ENCODE measurements around the gene HIC1.

The HIC1 gene

DNA sequence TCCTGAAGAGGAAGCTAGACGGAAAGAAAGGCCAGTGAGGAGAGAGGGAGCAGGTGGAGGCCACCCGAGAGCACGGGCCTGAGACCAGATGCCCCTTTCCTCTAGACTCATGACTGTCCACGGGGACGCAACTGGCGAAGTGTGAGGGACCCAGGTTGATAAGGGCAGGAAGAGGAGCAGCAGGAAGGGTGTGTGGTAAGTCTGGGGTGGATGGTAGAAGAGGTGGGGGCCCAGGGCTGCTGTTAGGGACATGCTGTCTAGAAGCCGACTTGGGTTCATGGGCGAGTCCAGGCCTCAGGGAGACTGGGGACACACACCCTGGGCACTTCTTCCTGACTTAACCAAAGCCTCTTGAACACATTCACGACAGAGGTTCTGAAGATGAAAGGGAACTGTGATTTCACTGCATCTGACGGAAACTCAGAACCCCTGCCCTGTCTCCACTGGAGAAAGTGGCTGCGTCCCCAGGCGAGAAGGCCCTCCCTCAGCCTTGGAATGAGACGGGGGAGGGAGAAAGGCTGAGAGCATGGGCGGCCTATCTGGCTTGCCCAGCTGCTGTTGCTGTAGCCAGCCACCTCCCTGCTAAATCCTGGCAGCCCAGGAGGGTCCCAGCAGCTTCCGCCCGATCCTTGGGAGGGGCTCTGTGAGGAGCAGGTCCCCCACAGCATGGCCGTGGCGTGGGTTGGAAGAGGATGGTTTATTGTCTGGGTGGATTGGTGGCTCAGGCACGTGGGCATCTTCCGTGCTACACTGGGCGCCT lies 6.0 kb downstream of the HIC1 start:
- DNase-seq = no peak

DNA sequence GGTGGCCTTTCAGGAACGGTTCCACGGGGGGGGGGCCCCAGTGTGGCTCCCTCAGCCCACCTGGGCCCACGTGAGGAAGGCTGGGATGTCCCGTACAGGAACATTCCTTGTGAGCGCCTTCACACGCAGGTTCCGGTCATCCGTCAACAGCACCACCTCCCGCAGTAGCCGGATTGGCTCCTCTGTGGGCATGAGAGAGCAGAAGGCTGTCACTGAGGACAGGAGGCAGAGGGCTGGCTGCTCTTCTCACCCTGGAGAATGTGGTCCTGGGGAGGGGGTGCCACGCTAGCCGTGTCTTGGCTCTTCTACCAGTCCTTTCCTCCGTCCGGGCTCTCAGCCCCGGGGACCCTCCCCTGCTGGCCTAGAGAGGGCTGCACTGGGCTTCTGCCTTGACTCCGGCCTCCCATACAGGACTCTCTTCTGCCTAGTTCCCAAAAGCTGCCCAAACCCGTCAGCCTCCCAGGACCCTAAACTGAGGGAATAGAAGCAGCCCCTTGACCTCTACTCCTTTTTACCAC lies 6.6 kb downstream of the HIC1 start:
- DNase-seq = no peak

DNA sequence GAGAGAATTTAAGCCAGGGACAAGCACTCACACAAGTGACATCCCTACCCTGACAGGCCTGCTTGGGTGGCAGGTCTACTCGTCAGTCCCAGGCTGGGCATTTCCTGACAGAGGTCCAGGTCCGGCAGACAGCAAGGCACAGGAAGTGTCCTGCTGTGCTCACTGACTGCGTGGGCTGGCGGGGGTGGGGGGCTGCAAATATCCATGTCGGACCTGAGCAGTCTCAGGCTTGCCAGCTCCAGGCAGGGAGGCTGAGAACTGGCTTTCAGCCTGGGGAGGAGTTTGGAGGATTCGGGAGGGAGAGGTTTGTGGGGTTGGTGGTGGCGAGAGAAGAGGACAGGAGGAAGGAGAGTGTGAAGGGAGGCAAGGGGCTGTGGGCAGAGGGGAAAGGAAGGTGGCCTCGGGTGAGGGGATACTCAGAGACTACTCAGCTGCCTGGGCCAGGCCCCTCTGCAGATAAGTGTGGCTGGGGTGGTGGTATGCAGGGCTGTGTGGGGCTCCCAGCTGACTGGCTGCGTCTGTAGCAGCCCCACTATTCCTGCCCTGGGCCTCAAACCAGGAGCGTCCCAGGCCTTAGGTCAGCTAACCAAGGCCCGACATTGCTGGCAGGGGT lies 7.8 kb downstream of the HIC1 start:
- no peak for DNase-seq

DNA sequence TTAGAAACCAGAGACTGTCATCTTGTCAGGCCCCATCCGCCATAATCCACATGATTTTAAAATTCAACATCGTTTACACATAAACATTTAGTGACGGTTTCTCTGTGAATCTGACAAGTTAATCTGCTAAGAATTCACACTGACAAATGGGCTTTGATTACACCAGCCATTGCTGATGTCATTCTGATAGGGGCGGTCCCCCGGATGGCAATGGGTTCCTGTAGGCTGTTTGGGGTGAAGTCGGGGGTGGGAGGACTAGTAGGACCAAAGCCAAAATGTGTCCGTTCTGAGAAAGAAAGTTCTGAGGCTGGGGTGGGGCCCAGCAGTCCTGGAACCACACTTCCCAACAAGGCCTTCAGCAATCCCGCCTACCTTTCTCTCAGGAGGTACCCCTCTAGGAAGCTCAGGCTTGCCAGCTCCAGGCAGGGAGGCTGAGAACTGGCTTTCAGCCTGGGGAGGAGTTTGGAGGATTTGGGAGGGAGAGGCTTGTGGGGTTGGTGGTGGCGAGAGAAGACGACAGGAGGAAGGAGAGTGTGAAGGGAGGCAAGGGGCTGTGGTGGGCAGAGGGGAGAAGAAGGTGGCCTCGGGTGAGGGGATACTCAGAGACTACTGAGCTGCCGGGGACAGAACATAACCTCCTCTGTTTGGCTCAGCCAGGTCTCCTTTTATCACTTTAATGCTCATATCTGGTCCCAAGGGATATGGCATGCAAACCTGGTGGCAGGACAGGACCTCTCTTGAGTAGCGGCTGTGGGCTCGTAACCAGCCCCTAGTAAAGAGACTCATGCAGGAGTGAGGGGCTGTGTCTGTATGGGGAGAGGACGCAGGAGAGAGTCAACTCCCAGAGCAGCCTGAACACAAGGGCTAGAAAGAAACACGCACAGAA lies 8.6 kb downstream of the HIC1 start:
- DNase-seq = no peak

DNA sequence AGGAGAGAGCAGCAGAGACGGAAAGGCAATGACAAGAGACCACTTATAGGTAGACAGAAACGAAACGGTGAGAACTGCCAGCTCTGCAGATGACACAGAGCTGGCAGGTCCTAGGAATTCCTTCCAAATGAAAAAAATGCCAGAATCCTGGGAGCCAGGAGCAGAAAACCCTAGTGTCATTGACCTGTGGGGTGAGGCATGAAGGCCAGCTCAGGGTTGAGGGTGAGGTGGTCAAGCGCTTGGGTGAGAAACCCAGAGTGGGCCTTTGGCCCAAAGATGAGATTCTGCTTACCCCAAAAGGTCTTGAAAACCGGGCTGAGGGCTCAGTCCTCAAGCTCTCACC lies 9.2 kb downstream of the HIC1 start:
- no peak for DNase-seq

- no peak for DNase-seq
These were observed 9.6 kb downstream of the HIC1 start for GRCh38 chr17:2064520-2064971.

- DNase-seq = peak; percentile 33
These were observed 10.3 kb downstream of the HIC1 start for GRCh38 chr17:2064980-2065785.

DNA sequence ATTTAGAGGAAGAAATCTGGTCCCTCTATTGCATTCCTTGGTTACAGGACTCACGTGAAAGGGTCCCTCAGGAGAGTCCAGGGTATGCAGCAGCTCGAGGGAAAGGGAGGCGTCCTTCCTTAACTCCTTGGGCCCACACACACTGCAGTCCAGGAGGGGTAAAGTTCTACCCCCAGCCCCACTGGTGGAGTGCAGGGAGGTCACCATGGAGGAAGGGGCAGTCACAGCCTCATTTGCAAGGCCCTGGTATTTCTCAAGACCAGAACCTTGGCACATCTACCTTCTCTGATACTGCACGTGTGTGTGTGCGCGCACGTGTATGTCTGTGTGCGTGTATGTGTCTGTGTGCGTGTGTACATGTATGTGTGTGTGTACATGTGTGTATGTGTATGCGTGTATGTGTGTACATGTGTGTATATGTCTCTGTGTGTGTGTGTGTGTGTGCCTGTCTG lies 11.1 kb downstream of the HIC1 start:
- DNase-seq = no peak

- no peak for DNase-seq
These were observed 12.2 kb downstream of the HIC1 start for GRCh38 chr17:2067048-2067561.

- no peak for DNase-seq
These were observed 12.7 kb downstream of the HIC1 start for GRCh38 chr17:2067608-2068024.

GRCh38 chr17:2068031-2068518 lies 13.2 kb downstream of the HIC1 start:
- no peak for DNase-seq

- DNase-seq = peak; percentile 41
These were observed 13.7 kb downstream of the HIC1 start for GRCh38 chr17:2068519-2069051.

DNA sequence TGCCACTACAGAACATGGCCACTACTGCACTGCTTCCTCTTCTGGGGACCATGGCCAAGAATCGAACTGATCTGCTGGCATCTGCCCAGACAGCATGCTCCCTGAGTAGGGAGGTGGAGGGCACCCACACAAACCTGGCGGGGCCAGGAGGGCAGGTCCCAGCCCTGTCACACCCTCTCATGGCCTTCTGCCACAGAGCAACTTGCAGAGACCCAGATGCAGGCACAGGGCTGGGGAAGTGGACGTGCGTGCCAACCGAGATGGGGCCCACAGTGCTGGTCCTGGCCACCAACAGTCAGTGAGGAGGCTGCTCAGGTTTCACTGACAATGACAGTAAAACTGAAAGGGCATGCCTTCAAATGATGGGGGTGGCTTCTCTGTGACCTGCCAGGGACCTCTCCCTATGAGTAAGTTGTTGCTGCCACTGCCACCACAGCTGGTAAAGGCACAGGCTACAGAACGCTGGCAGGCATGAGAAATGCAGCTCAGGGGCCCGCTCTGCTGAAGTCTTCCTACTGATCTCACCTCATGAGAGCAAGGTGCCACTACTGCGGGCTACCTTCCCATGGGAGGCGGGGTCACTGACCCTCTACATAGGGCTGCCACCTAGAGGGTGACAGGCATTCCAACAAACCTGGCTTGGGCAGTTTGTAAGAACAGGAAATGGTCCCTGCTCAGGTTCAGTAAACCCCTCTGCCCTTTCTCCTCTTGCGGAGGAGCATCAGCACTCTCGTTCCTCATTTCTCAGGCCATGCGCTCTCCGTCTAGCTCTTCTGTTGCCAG lies 15.5 kb downstream of the HIC1 start:
- DNase-seq = no peak

GRCh38 chr17:2071024-2071385 lies 16.1 kb downstream of the HIC1 start:
- no peak for DNase-seq

- no peak for DNase-seq
These were observed 16.8 kb downstream of the HIC1 start for GRCh38 chr17:2071455-2072281.

- DNase-seq = no peak
These were observed 20.0 kb downstream of the HIC1 start for GRCh38 chr17:2074919-2075318.

DNA sequence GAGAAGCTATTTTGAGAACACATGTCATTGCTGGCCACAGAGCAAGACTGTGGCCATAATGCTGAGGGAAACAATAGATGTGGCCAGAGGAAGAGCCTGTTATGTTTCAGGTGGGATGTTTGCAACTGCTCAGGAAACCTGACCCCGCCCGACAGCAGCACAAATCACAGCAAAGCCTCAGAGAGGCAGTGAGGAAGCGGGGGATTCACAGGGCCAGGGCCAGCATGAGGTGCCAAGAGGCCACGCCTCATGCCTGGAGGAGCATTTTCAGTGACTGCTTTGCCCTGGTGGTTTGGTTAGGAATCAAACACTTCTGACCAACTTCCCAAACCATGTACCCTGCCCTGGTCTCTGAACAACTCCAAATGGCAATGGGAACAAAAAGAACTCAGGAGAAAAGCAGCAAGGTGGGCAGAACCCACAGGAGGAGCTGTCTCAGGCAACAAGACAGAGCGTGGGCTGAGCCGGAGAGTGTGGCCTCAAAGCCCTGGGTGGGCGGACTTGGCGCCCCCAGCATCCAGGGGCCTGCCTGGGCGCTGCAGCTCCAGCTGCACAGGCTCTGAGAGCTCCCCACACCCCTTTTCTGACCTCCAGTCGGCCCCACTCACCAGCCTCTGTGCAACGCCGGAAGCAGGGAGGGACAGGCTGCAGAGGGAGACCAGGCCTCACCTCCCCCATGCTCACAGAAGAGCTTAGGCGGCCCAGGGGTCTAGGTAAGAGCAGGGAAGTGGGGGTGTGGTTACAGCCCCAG lies 20.6 kb downstream of the HIC1 start:
- DNase-seq = peak; percentile 68

DNA sequence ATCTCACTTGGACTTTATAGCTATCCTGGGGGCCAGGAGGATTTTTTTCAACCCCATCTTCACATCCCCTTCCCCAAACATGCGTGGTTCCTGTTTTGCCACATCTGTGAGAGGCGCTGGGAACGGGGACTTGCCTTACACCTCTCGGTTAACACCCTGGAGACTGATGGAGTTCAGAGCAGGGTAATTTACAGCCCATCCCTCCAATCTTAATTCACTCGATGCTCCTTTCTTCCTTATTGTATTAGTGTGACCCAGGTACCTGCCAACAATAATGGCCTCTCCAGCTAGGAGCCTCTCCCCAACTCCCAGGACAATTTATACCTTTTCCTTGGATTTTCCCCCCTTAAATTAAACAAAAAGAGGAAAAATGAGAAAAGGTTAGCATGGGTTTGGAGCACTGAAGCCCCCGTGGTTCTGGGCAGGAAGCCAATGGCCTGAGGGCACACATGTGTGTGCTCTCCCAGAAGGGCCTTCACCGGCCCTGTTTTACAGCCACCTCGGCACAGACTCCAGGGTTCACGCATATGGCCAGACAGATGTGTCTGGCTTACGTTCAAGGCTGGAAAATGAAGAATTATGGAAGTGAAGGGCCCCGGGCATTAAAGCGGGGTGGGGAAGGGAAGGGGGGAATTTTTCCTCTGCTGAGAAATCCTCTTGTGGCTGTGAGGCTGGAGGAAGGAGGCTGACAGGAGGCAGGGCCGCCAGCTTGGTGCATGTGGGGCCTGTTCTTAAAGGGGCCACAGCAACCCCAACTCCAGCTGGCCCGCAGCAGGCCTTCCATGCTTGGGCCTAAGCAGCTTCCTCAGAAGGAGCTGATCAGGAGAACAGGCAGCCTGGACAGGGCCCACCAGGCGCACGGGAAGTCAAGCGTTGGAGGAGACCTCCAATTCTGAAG lies 21.4 kb downstream of the HIC1 start:
- peak; percentile 74 for DNase-seq
